GM23248 (cell line): ENCODE measurements around the gene RELT.

Source experiments
- EZH2 ChIP-seq: fragments of 200-600 bp; sonication (generic); IDR thresholded peaks from 2 replicates; pipeline ENCODE4 v1.6.1; 2018; ENCODE audit warnings: antibody characterized with exemption, mild to moderate bottlenecking; ENCODE audit not compliant: insufficient read depth, poor library complexity, severe bottlenecking
- EZH2phosphoT487 ChIP-seq: fragments of 200-600 bp; sonication (generic); IDR thresholded peaks from 2 replicates; pipeline ENCODE4 v1.6.1; 2018; ENCODE audit warnings: antibody characterized with exemption, moderate library complexity, mild to moderate bottlenecking, low read depth; ENCODE audit not compliant: insufficient read depth

GRCh38 chr11:73411031-73411430 lies 34.8 kb downstream of the RELT start:
- TF ChIP-seq EZH2phosphoT487, result no peak
- TF ChIP-seq EZH2, result no peak
